ENCODE data around the gene BRF1.

DNA sequence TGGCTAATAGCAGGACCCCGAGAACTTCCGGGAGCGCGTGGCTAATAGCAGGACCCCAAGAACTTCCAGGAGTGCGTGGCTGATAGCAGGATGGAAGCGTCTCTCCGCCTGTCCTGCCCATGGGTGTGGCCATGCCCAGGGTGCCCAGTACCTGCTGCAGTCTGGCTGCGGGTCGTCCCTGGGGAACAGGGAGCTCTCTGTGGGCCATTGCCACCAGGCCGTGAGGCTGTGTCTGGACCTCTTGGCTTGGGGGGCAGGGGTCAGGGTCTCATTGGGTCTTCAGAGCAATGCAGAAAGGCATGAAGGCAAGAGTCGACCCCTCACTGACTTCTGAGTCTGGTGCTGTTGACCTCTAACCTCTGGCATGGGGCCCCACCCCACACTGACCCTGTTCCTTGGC is 49.2 kb upstream of the BRF1 start:
- TF ChIP-seq, protein P1, sequence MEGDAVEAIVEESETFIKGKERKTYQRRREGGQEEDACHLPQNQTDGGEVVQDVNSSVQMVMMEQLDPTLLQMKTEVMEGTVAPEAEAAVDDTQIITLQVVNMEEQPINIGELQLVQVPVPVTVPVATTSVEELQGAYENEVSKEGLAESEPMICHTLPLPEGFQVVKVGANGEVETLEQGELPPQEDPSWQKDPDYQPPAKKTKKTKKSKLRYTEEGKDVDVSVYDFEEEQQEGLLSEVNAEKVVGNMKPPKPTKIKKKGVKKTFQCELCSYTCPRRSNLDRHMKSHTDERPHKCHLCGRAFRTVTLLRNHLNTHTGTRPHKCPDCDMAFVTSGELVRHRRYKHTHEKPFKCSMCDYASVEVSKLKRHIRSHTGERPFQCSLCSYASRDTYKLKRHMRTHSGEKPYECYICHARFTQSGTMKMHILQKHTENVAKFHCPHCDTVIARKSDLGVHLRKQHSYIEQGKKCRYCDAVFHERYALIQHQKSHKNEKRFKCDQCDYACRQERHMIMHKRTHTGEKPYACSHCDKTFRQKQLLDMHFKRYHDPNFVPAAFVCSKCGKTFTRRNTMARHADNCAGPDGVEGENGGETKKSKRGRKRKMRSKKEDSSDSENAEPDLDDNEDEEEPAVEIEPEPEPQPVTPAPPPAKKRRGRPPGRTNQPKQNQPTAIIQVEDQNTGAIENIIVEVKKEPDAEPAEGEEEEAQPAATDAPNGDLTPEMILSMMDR (conservative IDR thresholded peaks at IDR 0.05; ENCODE audit: low read depth, low read length) = no peak
- no peak for TF ChIP-seq EZH2 (IDR thresholded peaks at IDR 0.05; ENCODE audit: borderline replicate concordance, low read depth, low read length, poor library complexity, severe bottlenecking)

Data from A673 (cell line).